DND-41 (cell line): ENCODE results near the gene PANX1.

Source experiments
- ATAC-seq: fragments of 200-7000 bp; cut with Tn5 transposase; 3 replicates; pipeline ENCODE4 v1.9.1; 2021; ENCODE audit warnings: low read depth; ENCODE audit not compliant: insufficient read depth
- DNase-seq: peaks from one replicate; pipeline ENCODE4 v3.0.0-alpha.2; 2020
- H2AFZ ChIP-seq: 2 replicates; pipeline ENCODE4 v1.6.0; 2012; ENCODE audit warnings: low read depth, low read length
- H3K27ac ChIP-seq: 2 replicates; pipeline ENCODE4 v1.5.1; 2012; ENCODE audit warnings: low read length, inconsistent platforms
- H3K27me3 ChIP-seq: fragments of 200-600 bp; sonication (generic); 2 replicates; pipeline ENCODE4 v1.6.0; 2012; ENCODE audit warnings: low read length, mild to moderate bottlenecking, inconsistent platforms; ENCODE audit not compliant: insufficient read depth, poor library complexity
- H3K36me3 ChIP-seq: 2 replicates; pipeline ENCODE4 v1.5.1; 2012; ENCODE audit warnings: low read length, inconsistent platforms; ENCODE audit not compliant: insufficient read depth
- H3K4me1 ChIP-seq: 2 replicates; pipeline ENCODE4 v1.5.1; 2012; ENCODE audit warnings: mild to moderate bottlenecking, low read length; ENCODE audit not compliant: insufficient read depth
- H3K4me2 ChIP-seq: 2 replicates; pipeline ENCODE4 v1.6.0; 2012; ENCODE audit warnings: mild to moderate bottlenecking, moderate library complexity, low read length, inconsistent platforms; ENCODE audit not compliant: insufficient read depth
- H3K4me3 ChIP-seq, 2 experiments: fragments of 200-600 bp in 1 of 2; shearing (Covaris generic) in 1 of 2; 2 replicates each; pipeline ENCODE4 v1.5.1; 2012 to 2016; ENCODE audit warnings: inconsistent platforms in 2 of 2, low read length in 2 of 2, mild to moderate bottlenecking in 2 of 2, low read depth in 1 of 2, moderate library complexity in 1 of 2
- H3K79me2 ChIP-seq: 2 replicates; pipeline ENCODE4 v1.6.0; 2012; ENCODE audit warnings: low read length, inconsistent platforms; ENCODE audit not compliant: insufficient read depth
- H3K9ac ChIP-seq: 2 replicates; pipeline ENCODE4 v1.6.0; 2012; ENCODE audit warnings: low read depth, mild to moderate bottlenecking, inconsistent platforms, low read length, moderate library complexity
- H3K9me3 ChIP-seq: 2 replicates; pipeline ENCODE4 v1.5.1; 2012; ENCODE audit warnings: low read length, moderate library complexity, mild to moderate bottlenecking, inconsistent platforms; ENCODE audit not compliant: insufficient read depth, severe bottlenecking
- H4K20me1 ChIP-seq: 2 replicates; pipeline ENCODE4 v1.6.0; 2012; ENCODE audit warnings: low read length; ENCODE audit not compliant: insufficient read depth
- EZH2 ChIP-seq: IDR thresholded peaks from 3 replicates; pipeline ENCODE4 v1.6.1; 2012; ENCODE audit warnings: borderline replicate concordance, low read depth, mild to moderate bottlenecking, moderate library complexity, low read length, inconsistent platforms; ENCODE audit not compliant: severe bottlenecking
- TF ChIP-seq, protein P1 (sequence below): IDR thresholded peaks from 2 replicates; pipeline ENCODE4 v1.5.1; 2012; ENCODE audit warnings: borderline replicate concordance, low read length, moderate library complexity, mild to moderate bottlenecking; ENCODE audit not compliant: poor library complexity, severe bottlenecking; ENCODE audit errors: extremely low read depth

The PANX1 gene

GRCh38 chr11:94169516-94169915 lies 40.9 kb downstream of the PANX1 start:
- DNase-seq = no peak
- Histone ChIP-seq H3K9me3 (no peaks in the 10 kb centered on the region), H3K9ac (no peak overlapping the region), H3K4me1 (no peaks in the 10 kb centered on the region; the same call in 1 of the 2 replicates), H2AFZ (no peak overlapping the region), H4K20me1 (peaks cover 58% of the 10 kb centered on the region), H3K27ac (no peak overlapping the region), H3K36me3 (no peaks in the 10 kb centered on the region), H3K4me3 (no peak overlapping the region), H3K79me2 (peaks cover 61% of the 10 kb centered on the region), H3K4me2 (no peak overlapping the region), H3K27me3 (no peaks in the 10 kb centered on the region)
- no peak for ATAC-seq
- TF ChIP-seq, protein P1, sequence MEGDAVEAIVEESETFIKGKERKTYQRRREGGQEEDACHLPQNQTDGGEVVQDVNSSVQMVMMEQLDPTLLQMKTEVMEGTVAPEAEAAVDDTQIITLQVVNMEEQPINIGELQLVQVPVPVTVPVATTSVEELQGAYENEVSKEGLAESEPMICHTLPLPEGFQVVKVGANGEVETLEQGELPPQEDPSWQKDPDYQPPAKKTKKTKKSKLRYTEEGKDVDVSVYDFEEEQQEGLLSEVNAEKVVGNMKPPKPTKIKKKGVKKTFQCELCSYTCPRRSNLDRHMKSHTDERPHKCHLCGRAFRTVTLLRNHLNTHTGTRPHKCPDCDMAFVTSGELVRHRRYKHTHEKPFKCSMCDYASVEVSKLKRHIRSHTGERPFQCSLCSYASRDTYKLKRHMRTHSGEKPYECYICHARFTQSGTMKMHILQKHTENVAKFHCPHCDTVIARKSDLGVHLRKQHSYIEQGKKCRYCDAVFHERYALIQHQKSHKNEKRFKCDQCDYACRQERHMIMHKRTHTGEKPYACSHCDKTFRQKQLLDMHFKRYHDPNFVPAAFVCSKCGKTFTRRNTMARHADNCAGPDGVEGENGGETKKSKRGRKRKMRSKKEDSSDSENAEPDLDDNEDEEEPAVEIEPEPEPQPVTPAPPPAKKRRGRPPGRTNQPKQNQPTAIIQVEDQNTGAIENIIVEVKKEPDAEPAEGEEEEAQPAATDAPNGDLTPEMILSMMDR = no peak
- TF ChIP-seq EZH2 = no peak

DNA sequence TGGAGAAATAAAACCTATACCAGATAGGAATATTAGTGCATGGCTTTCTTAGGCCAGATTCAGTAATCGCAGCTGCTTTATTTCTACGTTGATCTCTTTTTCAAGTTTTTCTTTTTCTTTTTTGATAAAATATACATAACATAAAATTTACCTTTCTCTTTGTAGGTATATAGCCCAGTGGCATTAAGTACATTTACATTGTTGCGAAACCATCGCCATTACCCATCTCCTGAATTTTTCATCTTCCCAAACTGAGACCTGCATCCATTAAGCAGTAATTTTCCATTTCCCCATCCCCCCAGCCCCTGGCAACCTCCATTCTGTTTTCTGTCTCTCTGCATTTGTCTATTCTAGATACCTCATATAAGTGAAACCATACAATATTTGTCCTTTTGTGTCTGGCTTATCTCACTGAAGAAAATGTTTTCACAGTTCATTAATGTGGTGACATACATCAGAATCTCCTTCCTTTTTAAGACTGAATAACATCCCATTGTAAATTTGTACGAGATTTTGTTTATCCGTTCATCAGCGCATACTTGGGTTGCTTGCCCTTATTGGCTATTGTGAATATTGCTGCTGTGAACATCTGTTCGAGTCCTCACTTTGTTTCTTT lies 41.4 kb downstream of the PANX1 start:
- Histone ChIP-seq H3K9ac (no peak overlapping the region), H3K4me2 (no peak overlapping the region), H3K4me1 (no peaks in the 10 kb centered on the region; the same call in 1 of the 2 replicates), H3K36me3 (no peaks in the 10 kb centered on the region), H3K79me2 (peaks cover 60% of the 10 kb centered on the region), H4K20me1 (peaks cover 62% of the 10 kb centered on the region), H3K27me3 (no peaks in the 10 kb centered on the region), H3K27ac (no peak overlapping the region), H3K9me3 (no peaks in the 10 kb centered on the region), H2AFZ (no peak overlapping the region), H3K4me3 (no peak overlapping the region)
- DNase-seq (no peak), ATAC-seq (no peak)
- TF ChIP-seq EZH2 = no peak
- TF ChIP-seq, protein P1 = no peak

DNA sequence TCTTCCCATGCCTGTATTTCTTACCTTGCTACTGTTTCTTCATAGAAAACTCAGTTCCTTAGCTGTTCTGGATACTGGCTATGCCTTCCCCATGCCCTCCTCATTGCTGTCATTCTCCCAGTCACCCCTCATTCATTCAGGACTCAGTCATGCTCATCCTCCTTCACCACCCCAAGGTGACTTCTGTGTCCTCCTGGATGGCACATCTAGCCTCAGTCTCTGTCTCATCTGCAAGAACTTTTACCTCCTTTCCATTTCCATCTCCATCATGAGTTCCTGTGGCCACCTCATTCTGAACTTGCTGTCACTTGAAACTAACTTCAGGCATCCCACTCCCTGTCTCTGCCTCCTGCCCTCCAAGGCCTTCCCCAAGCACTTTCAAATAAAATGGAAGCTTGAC lies 42.3 kb downstream of the PANX1 start:
- Histone ChIP-seq H3K4me3 (no peak overlapping the region), H2AFZ (no peak overlapping the region), H3K4me1 (no peaks in the 10 kb centered on the region; the same call in 1 of the 2 replicates), H3K36me3 (no peaks in the 10 kb centered on the region), H3K9ac (no peak overlapping the region), H4K20me1 (peaks cover 66% of the 10 kb centered on the region), H3K27me3 (no peaks in the 10 kb centered on the region), H3K4me2 (no peak overlapping the region), H3K9me3 (no peaks in the 10 kb centered on the region), H3K27ac (no peak overlapping the region), H3K79me2 (peaks cover 60% of the 10 kb centered on the region)
- no peak for DNase-seq
- TF ChIP-seq, protein P1 = no peak
- no peak for TF ChIP-seq EZH2
- ATAC-seq = no peak
